GM10266 (cell line): ENCODE data around the gene HYCC1.

ENCODE experiments used
- DNase-seq: peaks from one replicate; pipeline ENCODE4 v3.0.0; 2012; ENCODE audit errors: extremely low spot score
- TF ChIP-seq, protein P1 (sequence below): IDR thresholded peaks from 2 replicates; pipeline ENCODE4 v1.5.1; 2012; ENCODE audit warnings: mild to moderate bottlenecking, low read depth; ENCODE audit not compliant: control insufficient read depth, insufficient read depth; ENCODE audit errors: missing control alignments

Gene HYCC1

DNA sequence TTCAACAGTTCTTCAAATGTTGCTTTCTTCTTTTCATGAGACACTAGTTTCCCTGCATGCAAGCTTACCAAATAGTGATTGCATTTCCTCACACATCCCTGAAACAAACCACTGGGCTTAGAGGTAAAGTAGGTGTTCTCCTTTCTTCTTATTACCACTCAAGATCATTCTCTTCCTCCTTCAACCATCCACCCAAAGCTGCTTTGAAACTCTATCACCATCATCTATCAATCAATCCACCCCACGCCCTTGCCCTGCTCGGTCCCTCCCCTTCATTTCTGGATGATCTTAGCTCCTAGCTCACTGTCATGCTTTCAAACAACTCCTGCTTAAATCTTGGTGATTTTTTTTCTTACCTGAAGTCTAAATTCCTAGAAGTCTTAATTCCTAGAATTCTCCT, 18.9 kb downstream of the HYCC1 start:
- TF ChIP-seq, protein P1, sequence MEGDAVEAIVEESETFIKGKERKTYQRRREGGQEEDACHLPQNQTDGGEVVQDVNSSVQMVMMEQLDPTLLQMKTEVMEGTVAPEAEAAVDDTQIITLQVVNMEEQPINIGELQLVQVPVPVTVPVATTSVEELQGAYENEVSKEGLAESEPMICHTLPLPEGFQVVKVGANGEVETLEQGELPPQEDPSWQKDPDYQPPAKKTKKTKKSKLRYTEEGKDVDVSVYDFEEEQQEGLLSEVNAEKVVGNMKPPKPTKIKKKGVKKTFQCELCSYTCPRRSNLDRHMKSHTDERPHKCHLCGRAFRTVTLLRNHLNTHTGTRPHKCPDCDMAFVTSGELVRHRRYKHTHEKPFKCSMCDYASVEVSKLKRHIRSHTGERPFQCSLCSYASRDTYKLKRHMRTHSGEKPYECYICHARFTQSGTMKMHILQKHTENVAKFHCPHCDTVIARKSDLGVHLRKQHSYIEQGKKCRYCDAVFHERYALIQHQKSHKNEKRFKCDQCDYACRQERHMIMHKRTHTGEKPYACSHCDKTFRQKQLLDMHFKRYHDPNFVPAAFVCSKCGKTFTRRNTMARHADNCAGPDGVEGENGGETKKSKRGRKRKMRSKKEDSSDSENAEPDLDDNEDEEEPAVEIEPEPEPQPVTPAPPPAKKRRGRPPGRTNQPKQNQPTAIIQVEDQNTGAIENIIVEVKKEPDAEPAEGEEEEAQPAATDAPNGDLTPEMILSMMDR: no peak
- no peak for DNase-seq

DNA sequence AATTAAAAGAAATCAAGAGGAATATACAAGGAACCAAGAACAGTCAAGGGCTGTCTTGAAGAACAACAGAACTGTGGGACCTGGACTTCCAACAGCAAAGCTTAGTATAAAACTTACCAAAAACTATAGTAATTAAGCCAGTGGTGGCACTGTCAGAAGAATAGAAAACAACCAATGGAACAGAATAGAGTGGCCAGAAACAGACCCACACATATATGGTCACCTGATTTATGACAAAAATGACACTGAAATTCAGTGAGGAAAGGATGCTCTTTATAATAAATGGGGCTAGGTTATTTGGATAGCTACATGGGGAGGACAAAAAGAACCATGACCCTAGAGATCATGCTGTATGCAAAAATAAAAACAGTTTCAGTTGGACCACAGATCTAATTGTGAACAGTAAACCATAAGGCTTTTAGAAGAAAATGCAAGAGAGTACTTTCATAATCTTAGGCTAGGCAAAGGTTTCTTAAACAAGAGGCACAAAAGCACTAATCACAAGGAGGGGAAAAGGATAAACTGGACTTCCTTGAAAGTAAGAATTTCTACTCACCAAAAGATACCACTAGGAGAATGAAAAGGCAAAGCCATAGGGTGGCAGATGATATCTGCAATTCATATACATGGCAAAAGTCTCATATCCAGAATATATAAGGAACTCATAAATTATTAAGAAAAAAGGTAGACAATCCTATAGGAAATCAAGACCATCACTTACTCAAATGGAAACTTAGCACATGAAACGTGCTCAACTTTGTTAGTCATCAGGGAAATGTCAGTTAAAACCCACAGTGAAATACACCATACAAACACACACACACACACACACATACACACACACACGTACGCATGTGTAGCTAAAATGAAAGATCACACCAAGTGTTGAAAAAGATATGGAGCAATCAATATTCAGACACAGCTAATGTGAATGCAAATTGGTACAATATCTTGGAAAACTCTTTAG, 20.8 kb downstream of the HYCC1 start:
- TF ChIP-seq, protein P1: no peak
- DNase-seq: no peak

DNA sequence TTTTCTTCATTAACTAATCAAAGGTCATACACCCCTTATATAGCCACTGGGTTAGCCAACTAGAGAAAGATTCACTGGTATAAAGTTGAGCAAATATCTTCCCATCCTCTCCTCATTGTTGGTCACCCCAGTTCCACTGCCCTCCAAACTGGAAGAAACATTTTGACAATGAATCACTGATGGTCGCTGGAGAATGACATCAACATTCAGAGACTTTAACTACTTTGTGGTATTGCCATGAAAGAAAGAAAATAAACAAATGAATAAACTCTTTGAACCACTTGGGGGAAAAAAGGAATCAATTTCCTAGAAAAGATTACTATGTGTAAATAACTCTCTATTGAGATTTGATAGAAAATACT, 23.4 kb downstream of the HYCC1 start:
- no peak for DNase-seq
- TF ChIP-seq, protein P1: no peak

DNA sequence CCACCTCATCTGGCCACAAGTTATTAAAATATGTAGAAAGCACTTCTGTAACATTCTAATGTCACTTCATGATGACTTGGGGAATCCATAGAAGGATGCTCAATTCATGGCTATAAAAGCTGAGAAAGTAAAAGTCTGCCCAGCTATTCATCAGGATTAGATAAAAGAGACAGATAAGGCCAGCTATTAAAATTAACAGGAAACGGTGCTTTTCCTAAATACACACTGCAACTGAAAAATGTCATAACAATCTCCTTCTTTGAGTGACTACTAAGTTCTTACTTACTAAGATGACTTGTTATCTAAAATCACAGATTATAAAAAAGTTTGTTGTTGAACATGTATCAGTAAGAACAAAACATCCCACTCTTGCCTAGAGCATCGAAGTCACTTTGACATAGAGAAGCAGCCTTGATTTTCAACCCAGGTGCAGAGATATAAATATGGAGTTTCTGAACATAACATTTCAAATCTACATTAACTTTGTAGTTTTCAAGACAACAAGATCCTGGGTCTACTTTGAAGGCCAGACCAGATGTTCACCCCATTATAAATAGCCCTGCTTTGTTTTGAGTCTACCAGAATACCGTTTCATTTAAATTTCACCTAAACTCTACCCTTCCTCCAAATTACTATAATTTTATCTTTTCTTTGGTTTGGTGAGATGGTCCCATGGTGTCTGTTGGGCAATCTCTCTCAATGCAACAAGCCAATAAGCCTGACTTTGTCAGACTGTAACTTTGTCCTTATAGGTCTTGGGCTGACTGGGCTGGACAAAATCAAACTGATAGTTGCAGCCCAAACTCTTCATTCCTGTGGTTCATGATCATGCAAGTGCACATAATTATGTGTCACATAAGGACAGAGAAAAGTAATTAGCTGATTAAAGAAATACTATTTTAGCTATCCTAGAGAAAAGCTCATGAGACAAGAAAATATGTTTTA, 24.0 kb downstream of the HYCC1 start:
- TF ChIP-seq, protein P1: no peak
- no peak for DNase-seq

DNA sequence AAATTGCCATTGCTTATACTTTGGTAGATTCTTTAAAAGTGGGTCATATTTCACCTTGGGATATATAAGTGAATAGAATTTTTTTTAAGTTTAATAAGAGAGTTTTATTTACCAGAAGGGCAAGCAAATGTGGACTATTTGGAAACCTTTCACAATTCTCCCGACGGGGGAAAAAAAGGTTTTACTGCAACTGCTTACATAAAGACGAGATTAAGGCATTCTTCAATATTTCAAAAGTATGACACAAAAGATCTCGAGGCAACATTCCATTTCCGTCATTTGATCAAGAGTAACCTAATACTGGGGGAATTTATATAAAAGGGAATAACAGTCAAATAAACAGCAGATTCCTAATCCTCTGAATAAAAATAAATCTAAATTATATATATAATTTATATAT, 28.5 kb downstream of the HYCC1 start:
- no peak for DNase-seq
- TF ChIP-seq, protein P1: no peak

DNA sequence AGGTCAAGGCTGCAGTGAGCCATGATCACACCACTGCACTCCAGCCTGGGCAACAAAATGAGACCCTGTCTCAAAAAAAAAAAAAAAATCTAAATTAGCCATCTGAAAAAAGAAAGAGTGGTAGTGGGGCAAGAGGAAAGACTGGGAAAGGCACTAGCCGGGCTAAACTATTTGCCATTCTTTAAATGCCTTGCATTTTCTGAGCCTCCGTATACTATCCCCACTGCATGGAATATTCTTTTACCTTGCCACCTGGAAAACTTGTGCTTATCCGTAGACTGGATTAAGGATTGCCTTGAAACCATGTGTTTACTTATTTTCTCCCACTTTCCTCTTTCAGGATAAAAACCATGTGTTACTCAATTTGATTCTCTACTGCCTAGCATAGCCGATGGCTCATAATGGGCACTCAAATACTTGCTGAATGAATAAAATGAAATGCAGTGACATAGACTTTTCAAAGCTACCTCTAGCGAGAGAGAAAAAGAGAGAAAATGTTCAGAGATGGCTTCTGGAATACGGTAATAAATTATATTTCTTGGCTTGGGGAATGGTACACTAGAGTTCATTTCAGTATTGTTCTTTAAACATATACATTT, 30.6 kb downstream of the HYCC1 start:
- TF ChIP-seq, protein P1: no peak
- DNase-seq: no peak

DNA sequence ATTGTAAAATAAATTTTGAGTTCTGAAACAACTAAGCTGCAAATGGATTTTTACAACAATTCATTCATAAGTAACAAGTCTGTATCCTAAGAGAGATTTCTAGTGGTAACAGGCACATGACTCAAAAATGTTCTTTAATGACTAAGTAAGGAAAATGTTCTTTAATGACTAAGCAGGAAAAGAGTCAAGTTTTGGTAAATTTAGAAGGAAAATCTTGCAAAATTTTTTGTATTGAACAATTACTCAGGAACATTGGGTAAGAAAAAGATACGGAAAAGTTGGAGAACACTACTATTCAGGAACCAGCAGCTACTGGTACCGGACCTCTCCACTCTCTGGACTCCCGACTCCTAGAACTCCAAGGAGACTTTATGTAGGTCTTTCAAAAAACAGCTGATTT, 33.5 kb downstream of the HYCC1 start:
- no peak for DNase-seq
- TF ChIP-seq, protein P1: no peak
